NCI-H748 treated with DMSO at 0.1 percent for 48 hours (cell line): ENCODE results near the gene ATP7A.
"Not testable (repeated sequence)": the region's sequence is repeated elsewhere in the genome, so short reads cannot be mapped to it uniquely, and the experiment has no call there.

Source experiments
- DNase-seq: peaks from one replicate; lab custom pipeline; 2025; lab: John Stamatoyannopoulos, UW

ATP7A gene

GRCh38 chrX:78037881-78038280 is 127.4 kb downstream of the ATP7A start:
- no peak for DNase-seq

GRCh38 chrX:78042601-78043000 is 132.1 kb downstream of the ATP7A start:
- no peak for DNase-seq

GRCh38 chrX:78046362-78046761 is 135.9 kb downstream of the ATP7A start:
- no peak for DNase-seq

- DNase-seq: no peak
Observed at GRCh38 chrX:78048052-78048451, 137.6 kb downstream of the ATP7A start.

- DNase-seq: no peak
Observed at GRCh38 chrX:78063687-78064086, 153.2 kb downstream of the ATP7A start.

GRCh38 chrX:78064152-78064551 is 153.7 kb downstream of the ATP7A start:
- no peak for DNase-seq

- DNase-seq: not testable (repeated sequence)
Observed at GRCh38 chrX:78064698-78065601, 154.5 kb downstream of the ATP7A start.

GRCh38 chrX:78066110-78066509 is 155.6 kb downstream of the ATP7A start:
- no peak for DNase-seq

- no peak for DNase-seq
Observed at GRCh38 chrX:78071331-78071730, 160.8 kb downstream of the ATP7A start.

- DNase-seq: not testable (repeated sequence)
Observed at GRCh38 chrX:78073147-78074077, 162.9 kb downstream of the ATP7A start.

GRCh38 chrX:78074088-78074487 is 163.6 kb downstream of the ATP7A start:
- no peak for DNase-seq

- DNase-seq: no peak
Observed at GRCh38 chrX:78075787-78076389, 165.4 kb downstream of the ATP7A start.

- DNase-seq: not testable (repeated sequence)
Observed at GRCh38 chrX:78081413-78081812, 170.9 kb downstream of the ATP7A start.

GRCh38 chrX:78092296-78092695 is 181.8 kb downstream of the ATP7A start:
- DNase-seq: no peak

- DNase-seq: no peak
Observed at GRCh38 chrX:78098108-78098507, 187.6 kb downstream of the ATP7A start.
